Panc1 (cell line): ENCODE results near the gene FAM107B. TPM values are rescaled to one million over a fixed set of nuclear protein-coding genes. Genes with fewer than 3 reads are reported as not detected.

Source experiments
- ATAC-seq: fragments of 200-7000 bp; cut with Tn5 transposase; 2 replicates; pipeline ENCODE4 v1.9.1; 2020; ENCODE audit warnings: mild to moderate bottlenecking, moderate library complexity
- BruUV-seq: library from RNA; stranded (reverse); fragments of 400-500 nt; replicated peaks from 2 replicates; lab custom pipeline; 2021; lab: Mats Ljungman, UMichigan
- CTCF ChIA-PET: fragments of 300-600 bp; sonication (Branson Sonifier 250); formaldehyde crosslinking; loops from one replicate; lab custom pipeline; 2022; ENCODE audit warnings: antibody characterized with exemption; lab: Charles Lee
- POLR2A ChIA-PET: fragments of 300-600 bp; sonication (Branson Sonifier 250); formaldehyde crosslinking; loops from one replicate; lab custom pipeline; 2022; ENCODE audit warnings: antibody characterized with exemption; lab: Charles Lee
- DNase-seq: peaks from one replicate; pipeline ENCODE4 v3.0.0-alpha.2; 2010; ENCODE audit warnings: low read depth, low spot score
- H3K27ac ChIP-seq: 2 replicates; pipeline ENCODE4 v1.5.1; 2011; ENCODE audit warnings: mild to moderate bottlenecking, low read length, inconsistent platforms
- H3K27me3 ChIP-seq: fragments of 200-500 bp; sonication (Bioruptor generic); 2 replicates; pipeline ENCODE4 v1.6.0; 2014; ENCODE audit warnings: low read length, inconsistent platforms; ENCODE audit not compliant: control insufficient read depth, insufficient read depth
- H3K36me3 ChIP-seq: fragments of 200-500 bp; sonication (Bioruptor generic); 2 replicates; pipeline ENCODE4 v1.5.1; 2014; ENCODE audit warnings: inconsistent platforms, mild to moderate bottlenecking, low read length, moderate library complexity; ENCODE audit not compliant: control insufficient read depth, insufficient read depth
- H3K4me1 ChIP-seq: 2 replicates; pipeline ENCODE4 v1.5.1; 2011; ENCODE audit warnings: inconsistent platforms, mild to moderate bottlenecking, low read length, moderate library complexity; ENCODE audit not compliant: control insufficient read depth, insufficient read depth
- H3K4me3 ChIP-seq, 2 experiments: 2 replicates each; pipeline ENCODE4 v1.5.1; 2011 to 2012; ENCODE audit warnings: low read depth in 2 of 2, low read length in 2 of 2, mild to moderate bottlenecking in 2 of 2, inconsistent platforms in 1 of 2, moderate library complexity in 1 of 2
- H3K9me3 ChIP-seq: fragments of 200-500 bp; sonication (Bioruptor generic); 2 replicates; pipeline ENCODE4 v1.5.1; 2014; ENCODE audit warnings: low read depth, mild to moderate bottlenecking, inconsistent platforms, low read length, moderate library complexity; ENCODE audit not compliant: control insufficient read depth, insufficient read depth
- CTCF ChIP-seq: fragments of 450-650 bp; IDR thresholded peaks from 2 replicates; pipeline ENCODE4 v1.5.1; 2017; ENCODE audit warnings: mild to moderate bottlenecking
- POLR2AphosphoS5 ChIP-seq: IDR thresholded peaks from 2 replicates; pipeline ENCODE4 v1.6.1; 2012; ENCODE audit warnings: mild to moderate bottlenecking, low read depth, low read length, moderate library complexity
- REST ChIP-seq, 2 experiments: IDR thresholded peaks; 2 replicates each; pipeline ENCODE4 v1.6.1; 2011 to 2012; ENCODE audit warnings: low read depth in 2 of 2, control low read depth in 1 of 2, low read length in 1 of 2, mild to moderate bottlenecking in 1 of 2, moderate library complexity in 1 of 2; ENCODE audit not compliant: insufficient read depth in 1 of 2
- SIN3A ChIP-seq: IDR thresholded peaks from 2 replicates; pipeline ENCODE4 v1.6.1; 2012; ENCODE audit warnings: low read depth, mild to moderate bottlenecking, low read length, moderate library complexity, borderline replicate concordance; ENCODE audit not compliant: insufficient read depth
- TCF7L2 ChIP-seq: IDR thresholded peaks from 2 replicates; pipeline ENCODE4 v1.6.1; 2011; ENCODE audit warnings: mild to moderate bottlenecking, low read depth, low read length, inconsistent platforms
- in situ Hi-C: cut with HindIII; loops from 2 replicates; pipeline ENCODE4 v1.10.0; 2016; ENCODE audit warnings: low sequenced_read_pairs, low pct_unique_long_range_greater_than_20kb
- intact Hi-C: fragments of 100-400 bp; cut with micrococcal nuclease; formaldehyde crosslinking; loops from one replicate; pipeline ENCODE4 v1.10.0; 2022; ENCODE audit not compliant: unreplicated experiment
- total RNA-seq: library from RNA; stranded (reverse); gene quantifications from one replicate; pipeline ENCODE4 v1.2.1, GENCODE V29; 2021; ENCODE audit not compliant: unreplicated experiment

Gene FAM107B
- total RNA-seq, 1 experiment from 2014 or later = 13.4 TPM

DNA sequence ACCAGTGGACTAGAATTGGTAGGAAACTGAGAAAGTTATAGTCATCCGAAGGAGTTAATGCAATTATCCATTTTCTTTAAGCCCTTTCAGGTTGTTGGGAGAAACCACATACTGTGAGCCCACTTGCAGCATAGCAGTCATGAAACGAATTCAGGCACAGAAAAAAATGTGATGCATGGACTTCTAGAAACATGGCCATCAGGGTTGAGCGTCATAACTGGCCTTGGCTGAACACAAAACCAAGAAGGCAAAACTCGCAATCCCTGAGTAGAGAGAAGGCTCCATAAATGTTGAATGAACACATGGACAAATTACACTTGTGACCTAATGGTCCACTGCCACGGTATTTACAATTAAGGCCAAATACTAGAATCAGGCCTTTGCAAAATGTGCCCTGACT is 121.9 kb downstream of the FAM107B start:
- ChIA-PET CTCF (no interaction called here), POLR2A (interaction anchor here (0.6 kb wide), 1 partner anchor 558 kb away, joined by 4 read pairs; no protein-coding TSS in a partner anchor)
- Histone ChIP-seq H3K4me3 (no peak overlapping the region), H3K36me3 (no peaks in the 10 kb centered on the region), H3K27me3 (no peaks in the 10 kb centered on the region), H3K9me3 (no peaks in the 10 kb centered on the region), H3K4me1 (no peaks in the 10 kb centered on the region), H3K27ac (no peak overlapping the region)
- in situ Hi-C loops (no loop called here), intact Hi-C loops (no loop called here)
- no peak for ATAC-seq
- TF ChIP-seq CTCF (no peak), SIN3A (no peak), POLR2AphosphoS5 (no peak), REST (IDR thresholded peaks at IDR 0.05; ENCODE audit: insufficient read depth in 1 of 2, low read depth in 2 of 2, low read length in 1 of 2) (no peak), TCF7L2 (no peak)
- DNase-seq = no peak
- no TSS peak for BruUV-seq

GRCh38 chr10:14652067-14652466 is 122.6 kb downstream of the FAM107B start:
- intact Hi-C loops = no loop called here
- no peak overlapping the region for H3K4me3 ChIP-seq
- no peaks in the 10 kb centered on the region for H3K27me3 ChIP-seq
- no peak overlapping the region for H3K27ac ChIP-seq
- in situ Hi-C loops = no loop called here
- CTCF ChIA-PET = no interaction called here
- no peak for TF ChIP-seq TCF7L2
- no peak for TF ChIP-seq SIN3A
- no peak for TF ChIP-seq CTCF
- no peaks in the 10 kb centered on the region for H3K9me3 ChIP-seq
- no peaks in the 10 kb centered on the region for H3K4me1 ChIP-seq
- DNase-seq (no peak), ATAC-seq (no peak)
- H3K36me3 ChIP-seq = no peaks in the 10 kb centered on the region
- POLR2A ChIA-PET = interaction anchor here (0.6 kb wide), 1 partner anchor 559 kb away, joined by 4 read pairs; no protein-coding TSS in a partner anchor
- no TSS peak for BruUV-seq
